Prostate gland (tissue), 2 donors: Measurements from ENCODE around the gene JMJD8. TPM values are rescaled to one million over a fixed set of nuclear protein-coding genes. Genes with fewer than 3 reads are reported as not detected.

Source experiments
- DNase-seq: peaks from one replicate; pipeline ENCODE4 v3.0.0-alpha.2; 2019; ENCODE audit warnings: low spot score
- H3K27ac ChIP-seq, 2 donors: fragments of 200-600 bp; sonication (generic); 2 replicates each; pipeline ENCODE4 v1.5.1; 2017 to 2019
- H3K27me3 ChIP-seq: fragments of 200-600 bp; sonication (generic); replicated peaks from 2 replicates; pipeline ENCODE4 v1.5.1; 2019; ENCODE audit not compliant: insufficient read depth
- H3K36me3 ChIP-seq, 2 donors: fragments of 200-600 bp; sonication (generic); 1 replicate in 1 of 2; 2 replicates in 1 of 2; pipeline versions ENCODE4 v1.5.1 to v1.8.1; 2017 to 2019
- H3K4me1 ChIP-seq: fragments of 200-600 bp; sonication (generic); replicated peaks from 2 replicates; pipeline ENCODE4 v1.5.1; 2019
- H3K4me3 ChIP-seq, 2 donors: fragments of 200-600 bp; sonication (generic); 2 replicates each; pipeline ENCODE4 v1.5.1; 2017 to 2019
- H3K9me3 ChIP-seq: fragments of 200-600 bp; sonication (generic); 2 replicates; pipeline ENCODE4 v1.5.1; 2017
- POLR2A ChIP-seq: fragments of 450-650 bp; IDR thresholded peaks from one replicate; pipeline ENCODE4 v1.6.1; 2016; ENCODE audit warnings: antibody characterized with exemption, mild to moderate bottlenecking
- POLR2AphosphoS5 ChIP-seq: sonication (generic); formaldehyde crosslinking; IDR thresholded peaks from one replicate; pipeline ENCODE4 v1.6.1; 2017; ENCODE audit warnings: antibody characterized with exemption
- WGBS: methylation state at CpG from one replicate; pipeline ENCODE4 v1.1.5; 2018; 5-methylcytosine and 5-hydroxymethylcytosine counted together
- intact Hi-C: fragments of 100-400 bp; cut with DNase I; formaldehyde crosslinking; loops from one replicate; pipeline ENCODE4 v1.14.2; 2022
- total RNA-seq, 2 donors: library from RNA; depleted of rRNA; stranded (reverse); fragments of >200 nt; gene quantifications; one replicate each; pipeline ENCODE4 v1.1.0, GENCODE V29; 2016
- TF ChIP-seq, protein P1 (sequence below), 4 experiments: fragments of 200-600 bp in 2 of 4; fragments of 450-650 bp in 2 of 4; sonication (generic) in 2 of 4; IDR thresholded peaks; 1 replicate in 3 of 4; 2 replicates in 1 of 4; pipeline ENCODE4 v1.5.1; 2016 to 2019; ENCODE audit warnings: antibody characterized with exemption in 4 of 4, mild to moderate bottlenecking in 2 of 4, moderate library complexity in 2 of 4

The JMJD8 gene
- total RNA-seq, 2 donors from 2014 or later: 121 to 132 TPM

DNA sequence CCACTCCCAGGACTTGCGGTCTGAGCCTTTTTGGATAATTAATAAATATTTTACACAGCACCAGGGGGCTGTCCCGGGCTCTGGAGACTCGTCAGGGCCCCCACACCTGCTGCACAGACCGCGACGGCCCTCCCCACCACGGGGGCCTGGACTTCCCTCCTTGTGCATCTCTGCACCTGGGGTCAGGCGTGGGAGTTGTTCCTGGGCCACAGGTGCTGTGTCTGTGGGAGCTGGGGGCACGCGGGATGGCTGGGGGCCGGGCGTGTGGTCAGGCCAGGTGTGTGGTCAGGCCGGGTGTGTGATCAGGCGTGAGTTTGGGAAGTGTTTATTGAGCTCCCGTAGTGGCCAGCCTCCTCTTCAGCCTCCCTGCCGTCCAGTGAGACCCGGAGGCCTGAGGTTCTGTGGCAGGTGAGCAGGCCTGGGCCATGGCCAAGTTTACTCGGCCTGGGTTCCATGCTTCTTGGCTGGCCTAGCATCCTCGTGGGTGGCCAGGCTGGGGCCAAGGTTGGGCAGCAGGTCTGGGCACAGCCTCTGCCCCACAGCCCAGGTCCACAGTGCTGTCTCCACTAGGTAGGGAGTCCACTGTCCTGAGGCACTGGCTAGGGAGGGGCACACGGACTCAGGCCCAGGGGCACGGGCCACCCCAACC lies 5.8 kb downstream of the JMJD8 start:
- intact Hi-C loops: no loop called here
- no peak for TF ChIP-seq POLR2A
- no peak for TF ChIP-seq POLR2AphosphoS5
- TF ChIP-seq, protein P1, sequence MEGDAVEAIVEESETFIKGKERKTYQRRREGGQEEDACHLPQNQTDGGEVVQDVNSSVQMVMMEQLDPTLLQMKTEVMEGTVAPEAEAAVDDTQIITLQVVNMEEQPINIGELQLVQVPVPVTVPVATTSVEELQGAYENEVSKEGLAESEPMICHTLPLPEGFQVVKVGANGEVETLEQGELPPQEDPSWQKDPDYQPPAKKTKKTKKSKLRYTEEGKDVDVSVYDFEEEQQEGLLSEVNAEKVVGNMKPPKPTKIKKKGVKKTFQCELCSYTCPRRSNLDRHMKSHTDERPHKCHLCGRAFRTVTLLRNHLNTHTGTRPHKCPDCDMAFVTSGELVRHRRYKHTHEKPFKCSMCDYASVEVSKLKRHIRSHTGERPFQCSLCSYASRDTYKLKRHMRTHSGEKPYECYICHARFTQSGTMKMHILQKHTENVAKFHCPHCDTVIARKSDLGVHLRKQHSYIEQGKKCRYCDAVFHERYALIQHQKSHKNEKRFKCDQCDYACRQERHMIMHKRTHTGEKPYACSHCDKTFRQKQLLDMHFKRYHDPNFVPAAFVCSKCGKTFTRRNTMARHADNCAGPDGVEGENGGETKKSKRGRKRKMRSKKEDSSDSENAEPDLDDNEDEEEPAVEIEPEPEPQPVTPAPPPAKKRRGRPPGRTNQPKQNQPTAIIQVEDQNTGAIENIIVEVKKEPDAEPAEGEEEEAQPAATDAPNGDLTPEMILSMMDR (IDR thresholded peaks at IDR 0.05): no peak
- H3K27ac ChIP-seq: no peak overlapping the region
- peaks cover 12% of the 10 kb centered on the region for H3K4me1 ChIP-seq
- H3K27me3 ChIP-seq: no peaks in the 10 kb centered on the region
- 59% methylated on average over 21 of the region's 21 CpGs for WGBS
- no peak overlapping the region for H3K4me3 ChIP-seq
- no peak for DNase-seq
- no peaks in the 10 kb centered on the region for H3K9me3 ChIP-seq
- peaks cover 7 to 14% of the 10 kb centered on the region in 2 donors for H3K36me3 ChIP-seq

DNA sequence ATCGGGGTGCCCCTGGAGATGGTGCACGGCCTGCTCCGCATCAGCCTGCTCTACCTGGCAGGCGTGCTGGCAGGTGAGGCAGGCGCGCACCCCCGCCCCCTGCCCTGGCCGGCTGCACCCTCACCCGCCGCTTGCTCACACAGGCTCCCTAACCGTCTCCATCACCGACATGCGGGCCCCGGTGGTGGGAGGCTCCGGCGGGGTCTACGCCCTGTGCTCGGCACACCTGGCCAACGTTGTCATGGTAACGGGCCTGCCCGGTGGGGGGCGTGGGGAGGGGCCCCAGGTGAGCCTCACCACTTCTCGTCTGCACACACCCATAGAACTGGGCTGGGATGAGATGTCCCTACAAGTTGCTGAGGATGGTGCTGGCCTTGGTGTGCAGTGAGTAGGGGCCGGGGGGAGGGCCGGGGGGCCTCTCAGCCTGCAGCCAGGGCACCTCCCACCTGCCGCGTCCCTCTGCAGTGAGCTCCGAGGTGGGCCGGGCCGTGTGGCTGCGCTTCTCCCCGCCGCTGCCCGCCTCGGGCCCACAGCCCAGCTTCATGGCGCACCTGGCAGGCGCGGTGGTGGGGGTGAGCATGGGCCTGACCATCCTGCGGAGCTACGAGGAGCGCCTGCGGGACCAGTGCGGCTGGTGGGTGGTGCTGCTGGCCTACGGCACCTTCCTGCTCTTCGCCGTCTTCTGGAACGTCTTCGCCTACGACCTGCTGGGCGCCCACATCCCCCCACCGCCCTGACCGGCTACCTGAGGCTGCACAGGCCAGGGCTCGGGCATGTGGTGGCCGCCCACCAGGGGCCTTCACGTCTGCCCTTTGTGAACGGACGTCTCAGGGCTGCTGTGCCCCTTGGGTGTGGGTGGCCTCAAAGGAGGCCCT lies 6.6 kb downstream of the JMJD8 start:
- H3K4me3 ChIP-seq: no peak overlapping the region
- peaks cover 11% of the 10 kb centered on the region for H3K4me1 ChIP-seq
- H3K27me3 ChIP-seq: no peaks in the 10 kb centered on the region
- H3K27ac ChIP-seq: no peak overlapping the region
- no peaks in the 10 kb centered on the region for H3K9me3 ChIP-seq
- no peak for DNase-seq
- WGBS: 33% methylated on average over 55 of the region's 57 CpGs
- TF ChIP-seq POLR2A (no peak), POLR2AphosphoS5 (no peak)
- TF ChIP-seq, protein P1 (IDR thresholded peaks at IDR 0.05): no peak
- intact Hi-C loops: no loop called here
- peaks cover 12 to 21% of the 10 kb centered on the region in 2 donors for H3K36me3 ChIP-seq

DNA sequence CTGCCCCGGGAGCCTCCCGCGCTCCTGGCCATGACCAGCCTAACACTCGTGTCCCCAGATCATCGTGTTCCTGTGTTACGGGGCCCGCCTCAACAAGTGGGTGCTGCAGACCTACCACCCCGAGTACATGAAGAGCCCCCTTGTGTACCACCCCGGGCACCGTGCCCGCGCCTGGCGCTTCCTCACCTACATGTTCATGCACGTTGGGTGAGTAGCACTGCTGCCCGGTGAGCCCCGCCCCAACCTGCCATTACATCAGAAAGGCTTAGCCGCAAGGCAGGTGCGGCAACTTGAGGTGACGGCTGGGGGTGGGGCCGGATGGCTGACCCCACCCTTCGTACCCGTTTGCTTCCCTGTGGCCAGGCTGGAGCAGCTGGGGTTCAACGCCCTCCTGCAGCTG lies 7.2 kb downstream of the JMJD8 start:
- Histone ChIP-seq H3K36me3 (peaks cover 12 to 21% of the 10 kb centered on the region in 2 donors), H3K4me1 (peaks cover 9% of the 10 kb centered on the region), H3K27me3 (no peaks in the 10 kb centered on the region), H3K9me3 (no peaks in the 10 kb centered on the region), H3K27ac (peak overlapping the region in 1 of 2 donors; percentile 33), H3K4me3 (no peak overlapping the region)
- intact Hi-C loops: no loop called here
- peak; percentile 89 for DNase-seq
- TF ChIP-seq POLR2AphosphoS5 (peak; percentile 86), POLR2A (peak; percentile 16)
- TF ChIP-seq, protein P1 (IDR thresholded peaks at IDR 0.05): no peak
- 36% methylated on average over 15 of the region's 23 CpGs for WGBS

DNA sequence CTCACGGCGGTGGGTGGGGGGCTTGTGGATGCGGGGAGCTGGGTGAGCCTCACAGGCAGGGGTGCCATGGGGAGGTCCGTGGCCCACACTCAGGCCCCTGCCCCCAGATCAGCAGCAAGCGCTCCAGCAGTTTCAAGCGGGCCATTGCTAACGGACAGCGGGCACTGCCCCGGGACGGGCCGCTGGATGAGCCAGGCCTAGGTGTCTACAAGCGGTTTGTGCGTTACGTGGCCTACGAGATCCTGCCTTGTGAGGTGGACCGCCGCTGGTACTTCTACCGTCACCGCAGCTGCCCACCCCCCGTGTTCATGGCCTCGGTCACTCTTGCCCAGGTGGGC lies 7.6 kb downstream of the JMJD8 start:
- TF ChIP-seq, protein P1 (IDR thresholded peaks at IDR 0.05): no peak
- TF ChIP-seq POLR2A (no peak), POLR2AphosphoS5 (no peak)
- intact Hi-C loops: no loop called here
- H3K36me3 ChIP-seq: peaks cover 14 to 22% of the 10 kb centered on the region in 2 donors
- 50% methylated on average over 16 of the region's 21 CpGs for WGBS
- peaks cover 5% of the 10 kb centered on the region for H3K4me1 ChIP-seq
- DNase-seq: no peak
- peak overlapping the region in 1 of 2 donors; percentile 33 for H3K27ac ChIP-seq
- H3K4me3 ChIP-seq: no peak overlapping the region
- H3K27me3 ChIP-seq: no peaks in the 10 kb centered on the region
- H3K9me3 ChIP-seq: no peaks in the 10 kb centered on the region
